NT2/D1 (cell line): ENCODE results near the gene MYD88.
A peak's percentile ranks its signal among the peaks of the same experiment; 100 is the strongest.

Experiments used
- DNase-seq: peaks from one replicate; pipeline ENCODE4 v3.0.0-alpha.2; 2011; ENCODE audit warnings: low read depth, low spot score
- H3K27me3 ChIP-seq: 2 replicates; pipeline ENCODE4 v1.6.0; 2011; ENCODE audit warnings: mild to moderate bottlenecking; ENCODE audit not compliant: insufficient read length, insufficient read depth
- H3K36me3 ChIP-seq: 2 replicates; pipeline ENCODE4 v1.6.1; 2011; ENCODE audit warnings: mild to moderate bottlenecking, low read length, mixed read lengths; ENCODE audit not compliant: insufficient read depth, insufficient read length
- H3K4me1 ChIP-seq: 2 replicates; pipeline ENCODE4 v1.5.1; 2011; ENCODE audit not compliant: insufficient read depth, insufficient read length
- H3K4me3 ChIP-seq: 2 replicates; pipeline ENCODE4 v1.5.1; 2011; ENCODE audit warnings: low read depth; ENCODE audit not compliant: insufficient read length
- H3K9ac ChIP-seq: 2 replicates; pipeline ENCODE4 v1.6.0; 2011; ENCODE audit warnings: low read depth; ENCODE audit not compliant: insufficient read length
- H3K9me3 ChIP-seq: 2 replicates; pipeline ENCODE4 v1.5.1; 2011; ENCODE audit warnings: mild to moderate bottlenecking, low read length; ENCODE audit not compliant: insufficient read depth
- SUZ12 ChIP-seq: IDR thresholded peaks from 2 replicates; pipeline ENCODE4 v1.6.1; 2011; ENCODE audit not compliant: insufficient read length, insufficient read depth; ENCODE audit errors: extremely low read depth
- YY1 ChIP-seq: IDR thresholded peaks from 2 replicates; pipeline ENCODE4 v1.6.1; 2011; ENCODE audit not compliant: insufficient read length, insufficient read depth
- ZNF274 ChIP-seq: IDR thresholded peaks from 2 replicates; pipeline ENCODE4 v1.6.1; 2011; ENCODE audit warnings: mild to moderate bottlenecking, low read depth, low read length

Gene MYD88

GRCh38 chr3:38165722-38166387 is 27.4 kb downstream of the MYD88 start:
- no peak for DNase-seq
- Histone ChIP-seq H3K9me3 (no peaks in the 10 kb centered on the region; the same call in 1 of the 2 replicates), H3K9ac (peak overlapping the region; percentile 84), H3K4me3 (peak overlapping the region; percentile 85), H3K36me3 (peaks cover 6% of the 10 kb centered on the region), H3K4me1 (no peaks in the 10 kb centered on the region), H3K27me3 (no peaks in the 10 kb centered on the region)
- TF ChIP-seq SUZ12 (no peak), ZNF274 (no peak), YY1 (no peak)

DNA sequence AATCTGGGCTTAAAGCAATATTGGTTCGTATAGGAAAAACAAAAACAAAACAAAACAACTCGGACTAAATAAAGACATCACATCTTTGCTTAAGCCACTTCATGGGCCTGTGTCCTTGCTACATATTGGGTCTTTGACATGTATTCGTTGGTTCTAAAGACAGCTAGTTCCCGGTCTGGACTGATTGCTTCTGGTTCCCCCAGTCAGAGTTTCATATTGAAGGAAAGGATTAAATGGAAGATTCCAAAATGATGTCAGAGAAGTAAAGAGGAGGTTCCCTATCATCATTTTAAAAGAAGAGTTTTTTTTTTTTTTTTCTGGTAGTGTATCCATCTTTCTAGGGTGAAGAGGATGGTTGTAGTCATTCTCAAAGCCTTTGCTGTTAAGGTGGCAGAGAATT is 29.1 kb downstream of the MYD88 start:
- TF ChIP-seq YY1 (no peak), ZNF274 (no peak), SUZ12 (no peak)
- no peaks in the 10 kb centered on the region for H3K4me1 ChIP-seq
- no peaks in the 10 kb centered on the region for H3K9me3 ChIP-seq
- H3K36me3 ChIP-seq: peaks cover 6% of the 10 kb centered on the region
- H3K27me3 ChIP-seq: no peaks in the 10 kb centered on the region
- H3K4me3 ChIP-seq: no peak overlapping the region
- no peak overlapping the region for H3K9ac ChIP-seq
- DNase-seq: no peak

DNA sequence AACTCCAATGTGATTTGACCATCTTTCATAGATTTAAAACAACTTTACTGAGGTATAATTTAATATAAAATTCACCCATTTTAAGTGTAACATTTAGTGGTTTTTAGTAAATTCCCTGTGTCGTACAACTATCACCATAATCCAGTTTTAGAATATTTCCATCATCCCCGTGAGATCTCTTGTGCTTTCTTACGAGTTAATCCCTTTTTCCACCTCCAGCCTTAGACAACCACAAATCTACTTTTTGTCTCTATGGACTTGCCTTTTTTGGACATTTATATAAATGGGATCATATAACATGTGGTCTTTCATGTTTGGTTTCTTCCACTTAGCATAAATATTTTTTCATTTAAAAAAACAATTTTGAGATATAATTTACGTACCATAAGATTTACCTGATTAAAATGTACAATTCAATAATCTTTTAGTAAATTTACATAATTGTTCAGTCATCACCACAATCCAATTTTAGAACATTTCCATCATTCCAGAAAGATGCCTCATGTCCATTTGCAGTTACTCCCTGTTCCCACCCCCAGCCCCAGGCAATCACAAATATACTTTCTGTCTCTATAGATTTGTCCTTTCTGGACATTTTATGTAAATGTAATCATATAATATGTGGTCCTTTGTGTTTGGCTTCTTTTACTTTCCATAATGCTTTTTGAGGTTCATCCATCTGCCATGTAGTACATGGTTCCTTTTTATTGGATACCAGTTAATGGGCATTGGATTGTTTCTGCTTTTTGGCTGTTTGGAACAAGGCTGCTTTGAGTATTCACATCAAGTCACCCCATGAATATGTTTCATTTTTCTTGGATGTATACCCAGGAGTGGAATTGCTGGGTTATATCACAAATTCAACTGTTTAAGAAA is 29.9 kb downstream of the MYD88 start:
- H3K9ac ChIP-seq: no peak overlapping the region
- no peak overlapping the region for H3K4me3 ChIP-seq
- no peaks in the 10 kb centered on the region for H3K27me3 ChIP-seq
- no peak for DNase-seq
- H3K36me3 ChIP-seq: peaks cover 6% of the 10 kb centered on the region
- no peaks in the 10 kb centered on the region for H3K4me1 ChIP-seq
- H3K9me3 ChIP-seq: no peaks in the 10 kb centered on the region
- TF ChIP-seq YY1: no peak
- TF ChIP-seq SUZ12: no peak
- no peak for TF ChIP-seq ZNF274

GRCh38 chr3:38169027-38169317 is 30.5 kb downstream of the MYD88 start:
- H3K9me3 ChIP-seq: no peaks in the 10 kb centered on the region
- DNase-seq: no peak
- peaks cover 6% of the 10 kb centered on the region for H3K36me3 ChIP-seq
- H3K4me3 ChIP-seq: no peak overlapping the region
- H3K27me3 ChIP-seq: no peaks in the 10 kb centered on the region
- no peak for TF ChIP-seq YY1
- no peak for TF ChIP-seq ZNF274
- no peak for TF ChIP-seq SUZ12
- H3K4me1 ChIP-seq: no peaks in the 10 kb centered on the region
- no peak overlapping the region for H3K9ac ChIP-seq

- no peak overlapping the region for H3K4me3 ChIP-seq
- H3K4me1 ChIP-seq: no peaks in the 10 kb centered on the region
- H3K36me3 ChIP-seq: peaks cover 6% of the 10 kb centered on the region
- no peak overlapping the region for H3K9ac ChIP-seq
- no peak for TF ChIP-seq YY1
- no peak for TF ChIP-seq ZNF274
- no peaks in the 10 kb centered on the region for H3K9me3 ChIP-seq
- H3K27me3 ChIP-seq: no peaks in the 10 kb centered on the region
- no peak for DNase-seq
Observed at GRCh38 chr3:38170722-38171121, 32.3 kb downstream of the MYD88 start.

DNA sequence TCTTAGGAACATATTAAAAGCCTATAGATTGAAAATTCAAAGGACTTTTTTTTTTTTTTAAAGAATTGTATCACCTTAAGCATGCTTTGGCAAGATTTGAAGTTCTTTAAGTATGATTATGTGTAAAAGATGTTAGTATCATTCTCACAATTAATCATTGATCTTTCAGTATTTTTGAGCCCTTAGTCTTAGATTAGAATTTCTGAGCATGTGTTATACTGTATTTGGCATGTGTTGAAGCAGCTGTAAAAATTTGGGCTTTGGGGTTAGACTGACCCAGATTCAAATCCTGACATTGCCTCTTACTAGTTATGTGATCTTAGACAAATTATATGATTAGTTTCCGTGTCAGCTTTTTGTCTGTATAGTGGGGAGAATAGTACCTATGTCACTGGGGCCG is 33.2 kb downstream of the MYD88 start:
- Histone ChIP-seq H3K4me1 (no peaks in the 10 kb centered on the region), H3K4me3 (no peak overlapping the region), H3K27me3 (no peaks in the 10 kb centered on the region), H3K9ac (no peak overlapping the region), H3K9me3 (no peaks in the 10 kb centered on the region), H3K36me3 (peaks cover 6% of the 10 kb centered on the region)
- no peak for DNase-seq
- TF ChIP-seq YY1 (no peak), SUZ12 (no peak), ZNF274 (no peak)

DNA sequence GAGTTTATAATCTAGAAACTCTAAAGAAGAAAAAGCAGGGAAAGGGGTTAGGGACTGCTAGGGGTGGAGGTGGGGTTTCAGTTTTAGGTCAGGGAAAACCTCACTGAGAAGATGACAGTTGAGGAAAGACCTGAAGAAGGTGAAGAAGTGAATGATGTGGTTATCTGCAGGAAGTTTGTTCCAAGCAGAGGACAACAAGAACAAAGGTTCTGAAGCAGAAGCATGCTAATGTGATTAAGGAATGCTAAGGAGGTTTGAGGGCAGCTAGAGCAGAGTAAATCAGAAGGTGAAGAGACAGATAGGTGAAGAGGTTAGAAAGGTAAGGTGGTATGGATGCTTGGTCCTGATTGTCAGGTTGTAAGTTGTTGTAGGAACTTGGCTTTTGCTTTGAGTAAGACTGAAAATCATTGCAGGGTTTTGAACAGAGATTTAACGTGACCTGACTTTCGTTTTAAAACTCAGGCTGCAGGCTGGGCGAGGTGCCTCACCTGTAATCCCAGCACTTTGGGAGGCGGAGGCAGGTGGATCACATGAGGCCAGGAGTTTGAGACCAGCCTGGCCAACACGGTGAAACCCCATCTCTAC is 35.5 kb downstream of the MYD88 start:
- DNase-seq: no peak
- Histone ChIP-seq H3K4me1 (no peaks in the 10 kb centered on the region), H3K4me3 (no peak overlapping the region)

More for the DNA sequence above, 35.5 kb downstream of the MYD88 start:
- Histone ChIP-seq H3K9ac (no peak overlapping the region), H3K36me3 (peaks cover under 1% of the 10 kb centered on the region), H3K9me3 (no peaks in the 10 kb centered on the region), H3K27me3 (no peaks in the 10 kb centered on the region)
- TF ChIP-seq YY1 (no peak), SUZ12 (no peak), ZNF274 (no peak)
